Small intestine (tissue), 16 donors: Measurements from ENCODE around the gene USP50. TPM values are rescaled to one million over a fixed set of nuclear protein-coding genes. Genes with fewer than 3 reads are reported as not detected.
"Not testable (repeated sequence)": the region's sequence is repeated elsewhere in the genome, so short reads cannot be mapped to it uniquely, and the experiment has no call there.

Experiments used
- DNase-seq, 2 donors: peaks; one replicate each; pipeline versions ENCODE4 v3.0.0 to v3.0.0-alpha.2; 2013
- FAIRE-seq: peaks from 2 replicates; lab custom pipeline; 2012; peaks lifted over from hg19 to GRCh38; lab: Jason Lieb, UNC
- H3K27ac ChIP-seq, 3 donors: one replicate each; pipeline ENCODE4 v1.5.1; 2013; ENCODE audit warnings: low read length in 2 of 3, mild to moderate bottlenecking in 2 of 3, control low read depth in 1 of 3, inconsistent platforms in 1 of 3, low read depth in 1 of 3, moderate library complexity in 1 of 3
- H3K27me3 ChIP-seq, 3 donors: one replicate each; pipeline ENCODE4 v1.6.1; 2013; ENCODE audit warnings: low read length in 3 of 3, inconsistent platforms in 1 of 3; ENCODE audit not compliant: control insufficient read depth in 3 of 3, insufficient read depth in 3 of 3
- H3K36me3 ChIP-seq, 3 donors: one replicate each; pipeline ENCODE4 v1.6.1; 2013; ENCODE audit warnings: low read length in 3 of 3, inconsistent platforms in 1 of 3, low read depth in 1 of 3, mild to moderate bottlenecking in 1 of 3, moderate library complexity in 1 of 3; ENCODE audit not compliant: control insufficient read depth in 3 of 3, insufficient read depth in 2 of 3
- H3K4me1 ChIP-seq, 3 donors: one replicate each; pipeline ENCODE4 v1.6.1; 2013; ENCODE audit warnings: low read length in 2 of 3, inconsistent platforms in 1 of 3, low read depth in 1 of 3, mild to moderate bottlenecking in 1 of 3, moderate library complexity in 1 of 3; ENCODE audit not compliant: control insufficient read depth in 3 of 3, insufficient read depth in 2 of 3
- H3K4me3 ChIP-seq, 3 donors: one replicate each; pipeline ENCODE4 v1.5.1; 2013; ENCODE audit warnings: low read length in 3 of 3, control low read depth in 1 of 3, inconsistent platforms in 1 of 3, low read depth in 1 of 3, mild to moderate bottlenecking in 1 of 3, moderate library complexity in 1 of 3
- H3K9me3 ChIP-seq, 2 donors: one replicate each; pipeline ENCODE4 v1.6.1; 2013; ENCODE audit warnings: low read depth in 1 of 2, low read length in 1 of 2; ENCODE audit not compliant: control insufficient read depth in 2 of 2, insufficient read depth in 1 of 2
- WGBS, 3 donors: extraction: QIAGEN DNeasy Blood & Tissue Kit; methylation state at CpG; one replicate each; pipeline ENCODE4 v1.1.7; 2013; 5-methylcytosine and 5-hydroxymethylcytosine counted together
- long read RNA-seq, 10 donors: transcript quantifications; one replicate each; lab custom pipeline, GENCODE V29; 2026
- polyA plus RNA-seq, 4 donors: library from polyadenylated mRNA; stranded (reverse) in 3 of 4; unstranded in 1 of 4; fragments of 200-250 nt in 3 of 4; fragments of 120-200 nt in 1 of 4; gene quantifications; one replicate each; pipeline versions ENCODE4 v1.2.1 to v1.2.3, GENCODE V29; 2013
- donor health status: healthy with polysubstance abuse.
- donor health status: control.
- donor health status: control.
- donor health status: Bipolar disorder and iron deficiency.
- donor health status: healthy.

Gene USP50
- not detected for polyA plus RNA-seq
- long read RNA-seq, donor 1, result 0 reads
- long read RNA-seq, donor 2, result 0 reads
- long read RNA-seq, donor 3, result 0 reads
- long read RNA-seq, donor 4, result 0 reads
- long read RNA-seq, donor 5, result 0 reads
- long read RNA-seq, donor 6, result 0 reads
- long read RNA-seq, donor 7, result 0 reads
- long read RNA-seq, donor 8, result 0 reads
- long read RNA-seq, donor 9, result 0 reads
- long read RNA-seq, donor 10, result 0 reads

DNA sequence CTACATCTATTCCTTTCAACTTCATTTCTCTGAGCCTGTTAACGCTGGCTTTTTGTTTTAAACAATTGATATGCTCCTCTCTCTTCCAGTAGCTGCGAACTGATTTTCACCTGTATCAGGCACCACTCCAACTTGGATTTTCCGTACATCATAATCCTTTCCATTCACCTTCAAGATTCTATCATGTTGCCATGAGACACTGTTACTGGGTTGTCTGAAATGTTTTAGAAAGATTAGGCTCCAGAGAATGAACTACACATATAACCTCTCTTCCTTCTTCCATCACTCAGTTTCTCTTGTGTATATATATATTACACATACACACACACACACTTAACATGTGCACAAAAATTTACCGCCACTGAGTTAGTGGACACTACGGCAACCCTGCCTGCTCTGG, at the start of gene USP50:
TSS of gene USP50 (minus strand) at position 101 of the 400 bp plus-strand sequence. CDS start 141 bp downstream, outside the sequence.
- no peaks in the 10 kb centered on the region for H3K27me3 ChIP-seq
- DNase-seq (no peak), FAIRE-seq (no peak)
- no peaks in the 10 kb centered on the region for H3K36me3 ChIP-seq
- H3K9me3 ChIP-seq, result no peaks in the 10 kb centered on the region
- no peak within 1 kb of the TSS for H3K27ac ChIP-seq
- no peaks in the 10 kb centered on the region for H3K4me1 ChIP-seq
- WGBS, 3 donors, result 89 to 91% (median 90%) methylated on average over 5 of the region's 5 CpGs
- no peak within 1 kb of the TSS for H3K4me3 ChIP-seq

GRCh38 chr15:50594311-50594710, 47.8 kb upstream of the USP50 start:
- H3K4me1 ChIP-seq, result no peaks in the 10 kb centered on the region
- H3K36me3 ChIP-seq, result peaks cover 5 to 31% (median 12%) of the 10 kb centered on the region in 3 donors
- no peak overlapping the region for H3K27ac ChIP-seq
- no peak overlapping the region for H3K4me3 ChIP-seq
- FAIRE-seq (no peak), DNase-seq (no peak)
- H3K27me3 ChIP-seq, result no peaks in the 10 kb centered on the region
- 44 to 76% (median 58%) methylated on average over 2 of the region's 2 CpGs for WGBS, 3 donors
- H3K9me3 ChIP-seq, result no peaks in the 10 kb centered on the region

DNA sequence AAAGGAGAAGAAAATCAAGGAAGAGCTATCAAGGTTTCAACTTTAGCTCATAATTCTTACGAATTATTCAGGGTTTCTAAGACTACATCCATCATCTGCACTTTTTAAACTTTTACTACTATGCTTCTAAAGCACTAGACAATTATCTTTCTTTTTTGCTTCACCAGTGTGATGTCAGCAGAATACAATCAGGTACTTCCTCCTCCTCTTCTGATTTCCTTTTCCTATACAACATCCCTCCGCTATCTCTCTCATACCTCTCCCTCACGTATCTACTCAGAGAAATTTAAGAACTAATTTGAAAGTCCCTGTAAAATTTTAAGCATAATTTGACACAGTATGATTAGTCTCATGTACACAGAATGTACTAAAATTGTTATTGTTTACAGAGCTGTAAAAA, 47.3 kb upstream of the USP50 start:
- Histone ChIP-seq H3K36me3 (peaks cover 9 to 36% (median 12%) of the 10 kb centered on the region in 3 donors), H3K27me3 (no peaks in the 10 kb centered on the region), H3K4me3 (no peak overlapping the region), H3K27ac (no peak overlapping the region), H3K4me1 (no peaks in the 10 kb centered on the region), H3K9me3 (no peaks in the 10 kb centered on the region)
- 85 to 90% (median 88%) methylated on average over 3 of the region's 3 CpGs for WGBS, 3 donors
- DNase-seq, result no peak
- FAIRE-seq, result no peak

GRCh38 chr15:50590288-50590687, 43.8 kb upstream of the USP50 start:
- Histone ChIP-seq H3K36me3 (peaks cover 9 to 29% (median 12%) of the 10 kb centered on the region in 3 donors), H3K9me3 (no peaks in the 10 kb centered on the region), H3K27me3 (no peaks in the 10 kb centered on the region), H3K27ac (no peak overlapping the region), H3K4me3 (no peak overlapping the region), H3K4me1 (no peaks in the 10 kb centered on the region)
- DNase-seq (no peak), FAIRE-seq (no peak)
- 86 to 95% (median 87%) methylated on average over 1 of the region's 1 CpG for WGBS, 3 donors

GRCh38 chr15:50577492-50577891, 31.0 kb upstream of the USP50 start:
- 90 to 97% (median 92%) methylated on average over 2 of the region's 2 CpGs for WGBS, 3 donors
- Histone ChIP-seq H3K4me1 (no peaks in the 10 kb centered on the region), H3K27me3 (no peaks in the 10 kb centered on the region), H3K4me3 (no peak overlapping the region), H3K9me3 (no peaks in the 10 kb centered on the region), H3K27ac (no peak overlapping the region), H3K36me3 (peaks cover 7 to 23% (median 23%) of the 10 kb centered on the region in 3 donors)
- FAIRE-seq (no peak), DNase-seq (no peak)

DNA sequence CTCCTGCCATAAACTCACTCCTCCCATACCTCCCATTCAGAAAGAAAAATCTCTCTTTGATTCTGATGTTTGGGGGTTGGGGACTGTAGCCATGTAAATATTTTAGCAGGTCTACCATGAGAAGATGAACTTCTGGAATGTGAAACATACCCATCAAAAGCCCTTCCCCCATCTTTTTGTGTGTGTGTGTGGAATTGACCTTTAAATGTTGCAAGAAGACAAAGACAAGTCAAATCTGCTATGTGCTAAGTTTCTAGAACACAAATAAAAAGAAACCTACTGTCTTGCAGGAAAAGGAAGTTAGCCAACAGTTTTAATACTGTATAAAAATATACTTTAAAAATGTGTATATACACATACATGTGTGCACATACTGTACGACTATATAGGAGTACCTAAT, 29.7 kb upstream of the USP50 start:
- FAIRE-seq (no peak), DNase-seq (no peak)
- no peak overlapping the region for H3K4me3 ChIP-seq
- no peak overlapping the region for H3K27ac ChIP-seq
- H3K27me3 ChIP-seq, result no peaks in the 10 kb centered on the region
- H3K36me3 ChIP-seq, result peaks cover 7 to 23% (median 20%) of the 10 kb centered on the region in 3 donors
- WGBS, 3 donors, result 86 to 93% (median 90%) methylated on average over 1 of the region's 1 CpG
- H3K9me3 ChIP-seq, result no peaks in the 10 kb centered on the region
- no peaks in the 10 kb centered on the region for H3K4me1 ChIP-seq

DNA sequence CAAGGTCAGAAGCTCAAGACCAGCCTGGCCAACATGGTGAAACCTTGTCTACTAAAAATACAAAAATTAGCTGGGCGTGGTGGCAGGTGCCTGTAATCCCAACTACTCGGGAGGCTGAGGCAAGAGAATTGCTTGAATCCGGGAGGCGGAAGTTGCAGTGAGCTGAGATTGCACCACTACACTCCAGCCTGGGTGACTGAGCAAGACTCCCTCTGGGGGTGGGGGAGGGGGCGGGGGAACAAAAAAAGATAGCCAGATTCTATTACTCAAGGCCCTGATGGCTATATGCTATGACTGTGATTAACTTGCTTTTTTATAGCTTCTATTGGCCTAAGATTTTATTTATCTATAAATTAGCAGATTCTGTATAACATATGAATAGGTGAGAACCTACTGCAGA, 27.4 kb upstream of the USP50 start:
- not testable (repeated sequence) for FAIRE-seq, H3K27ac ChIP-seq, DNase-seq, H3K9me3 ChIP-seq, H3K27me3 ChIP-seq, H3K4me3 ChIP-seq, H3K4me1 ChIP-seq
- 93 to 96% (median 94%) methylated on average over 5 of the region's 5 CpGs for WGBS, 3 donors
- H3K36me3 ChIP-seq, result peaks cover 6 to 26% (median 13%) of the 10 kb centered on the region in 3 donors

GRCh38 chr15:50563756-50564155, 17.3 kb upstream of the USP50 start:
- no peaks in the 10 kb centered on the region for H3K4me1 ChIP-seq
- no peak overlapping the region for H3K27ac ChIP-seq
- H3K9me3 ChIP-seq, result no peaks in the 10 kb centered on the region
- FAIRE-seq (no peak), DNase-seq (no peak)
- WGBS, 3 donors, result 93 to 98% (median 96%) methylated on average over 4 of the region's 4 CpGs
- H3K36me3 ChIP-seq, result peaks cover 4 to 28% (median 16%) of the 10 kb centered on the region in 3 donors
- H3K27me3 ChIP-seq, result no peaks in the 10 kb centered on the region
- no peak overlapping the region for H3K4me3 ChIP-seq
